Measurements from ENCODE around the gene TDRD3.

DNA sequence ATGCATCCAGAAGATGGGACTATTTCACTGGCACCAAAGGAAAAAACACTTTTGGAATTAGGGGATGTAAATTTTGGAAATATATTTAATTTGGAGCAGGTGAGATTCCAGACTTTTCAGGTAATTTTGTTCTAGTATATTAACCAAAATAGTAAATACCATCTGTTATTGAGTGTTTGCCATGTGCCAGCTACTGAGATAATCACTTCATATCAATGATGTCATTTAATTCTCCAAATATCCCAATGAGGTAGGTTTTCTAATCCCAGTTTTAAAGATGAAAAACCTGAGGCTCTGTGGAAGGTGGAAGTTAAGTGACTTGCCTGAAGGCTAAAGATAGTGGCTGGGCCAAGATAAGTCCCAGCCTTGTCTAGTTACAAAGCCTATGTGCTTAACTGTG is 95.2 kb downstream of the TDRD3 start:
- TF ChIP-seq, protein P1, sequence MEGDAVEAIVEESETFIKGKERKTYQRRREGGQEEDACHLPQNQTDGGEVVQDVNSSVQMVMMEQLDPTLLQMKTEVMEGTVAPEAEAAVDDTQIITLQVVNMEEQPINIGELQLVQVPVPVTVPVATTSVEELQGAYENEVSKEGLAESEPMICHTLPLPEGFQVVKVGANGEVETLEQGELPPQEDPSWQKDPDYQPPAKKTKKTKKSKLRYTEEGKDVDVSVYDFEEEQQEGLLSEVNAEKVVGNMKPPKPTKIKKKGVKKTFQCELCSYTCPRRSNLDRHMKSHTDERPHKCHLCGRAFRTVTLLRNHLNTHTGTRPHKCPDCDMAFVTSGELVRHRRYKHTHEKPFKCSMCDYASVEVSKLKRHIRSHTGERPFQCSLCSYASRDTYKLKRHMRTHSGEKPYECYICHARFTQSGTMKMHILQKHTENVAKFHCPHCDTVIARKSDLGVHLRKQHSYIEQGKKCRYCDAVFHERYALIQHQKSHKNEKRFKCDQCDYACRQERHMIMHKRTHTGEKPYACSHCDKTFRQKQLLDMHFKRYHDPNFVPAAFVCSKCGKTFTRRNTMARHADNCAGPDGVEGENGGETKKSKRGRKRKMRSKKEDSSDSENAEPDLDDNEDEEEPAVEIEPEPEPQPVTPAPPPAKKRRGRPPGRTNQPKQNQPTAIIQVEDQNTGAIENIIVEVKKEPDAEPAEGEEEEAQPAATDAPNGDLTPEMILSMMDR (IDR thresholded peaks at IDR 0.05), result no peak
- no peak for TF ChIP-seq POLR2A (IDR thresholded peaks at IDR 0.05)
